NB4 (cell line): ENCODE data around the gene OR7A17.

Experiments
- MAX ChIP-seq: IDR thresholded peaks from 2 replicates; pipeline ENCODE4 v1.6.1; 2011; ENCODE audit warnings: low read depth, low read length
- MYC ChIP-seq: IDR thresholded peaks from 2 replicates; pipeline ENCODE4 v1.6.1; 2011; ENCODE audit warnings: low read depth, low read length
- POLR2A ChIP-seq: IDR thresholded peaks from 2 replicates; pipeline ENCODE4 v1.6.1; 2011; ENCODE audit warnings: mild to moderate bottlenecking; ENCODE audit not compliant: insufficient read length; ENCODE audit errors: extremely low read depth
- TF ChIP-seq, protein P1 (sequence below): IDR thresholded peaks from one replicate; pipeline ENCODE4 v1.5.1; 2012; ENCODE audit warnings: low read depth, low read length

- TF ChIP-seq POLR2A, result no peak
- TF ChIP-seq, protein P1, sequence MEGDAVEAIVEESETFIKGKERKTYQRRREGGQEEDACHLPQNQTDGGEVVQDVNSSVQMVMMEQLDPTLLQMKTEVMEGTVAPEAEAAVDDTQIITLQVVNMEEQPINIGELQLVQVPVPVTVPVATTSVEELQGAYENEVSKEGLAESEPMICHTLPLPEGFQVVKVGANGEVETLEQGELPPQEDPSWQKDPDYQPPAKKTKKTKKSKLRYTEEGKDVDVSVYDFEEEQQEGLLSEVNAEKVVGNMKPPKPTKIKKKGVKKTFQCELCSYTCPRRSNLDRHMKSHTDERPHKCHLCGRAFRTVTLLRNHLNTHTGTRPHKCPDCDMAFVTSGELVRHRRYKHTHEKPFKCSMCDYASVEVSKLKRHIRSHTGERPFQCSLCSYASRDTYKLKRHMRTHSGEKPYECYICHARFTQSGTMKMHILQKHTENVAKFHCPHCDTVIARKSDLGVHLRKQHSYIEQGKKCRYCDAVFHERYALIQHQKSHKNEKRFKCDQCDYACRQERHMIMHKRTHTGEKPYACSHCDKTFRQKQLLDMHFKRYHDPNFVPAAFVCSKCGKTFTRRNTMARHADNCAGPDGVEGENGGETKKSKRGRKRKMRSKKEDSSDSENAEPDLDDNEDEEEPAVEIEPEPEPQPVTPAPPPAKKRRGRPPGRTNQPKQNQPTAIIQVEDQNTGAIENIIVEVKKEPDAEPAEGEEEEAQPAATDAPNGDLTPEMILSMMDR, result no peak
- no peak for TF ChIP-seq MAX
- TF ChIP-seq MYC, result no peak
These were observed 29.2 kb upstream of the OR7A17 start for GRCh38 chr19:14915116-14915515.
